Tibial nerve (tissue), 4 donors: ENCODE measurements around the gene RAB36. TPM values are rescaled to one million over a fixed set of nuclear protein-coding genes. Genes with fewer than 3 reads are reported as not detected.

Source experiments
- DNase-seq, 2 donors: peaks; one replicate each; pipeline ENCODE4 v3.0.0-alpha.2; 2019; ENCODE audit warnings: low spot score in 2 of 2
- H3K27ac ChIP-seq, 4 donors: fragments of 200-600 bp; sonication (generic) in 3 of 4; one replicate each; pipeline ENCODE4 v1.5.1; 2017 to 2019; ENCODE audit warnings: mild to moderate bottlenecking in 1 of 4
- H3K27me3 ChIP-seq, 2 donors: fragments of 200-600 bp; sonication (generic) in 1 of 2; one replicate each; pipeline versions ENCODE4 v1.5.1 to v1.6.0; 2017 to 2019
- H3K36me3 ChIP-seq, 3 donors: fragments of 200-600 bp; sonication (generic); one replicate each; pipeline ENCODE4 v1.5.1; 2018 to 2019
- H3K4me1 ChIP-seq, 4 donors: fragments of 200-600 bp; sonication (generic) in 3 of 4; one replicate each; pipeline ENCODE4 v1.5.1; 2017 to 2019
- H3K4me3 ChIP-seq, 4 donors: fragments of 200-600 bp; sonication (generic) in 3 of 4; one replicate each; pipeline ENCODE4 v1.5.1; 2017 to 2019; ENCODE audit warnings: mild to moderate bottlenecking in 1 of 4, moderate library complexity in 1 of 4
- H3K9me3 ChIP-seq, 4 donors: fragments of 200-600 bp; sonication (generic) in 3 of 4; one replicate each; pipeline ENCODE4 v1.5.1; 2017 to 2019
- EP300 ChIP-seq, 2 donors: sonication (generic); formaldehyde crosslinking; IDR thresholded peaks; one replicate each; pipeline ENCODE4 v1.6.1; 2017; ENCODE audit warnings: antibody characterized with exemption in 2 of 2, mild to moderate bottlenecking in 1 of 2
- POLR2A ChIP-seq, 2 donors: fragments of 450-650 bp; IDR thresholded peaks; one replicate each; pipeline ENCODE4 v1.6.1; 2017; ENCODE audit warnings: antibody characterized with exemption in 2 of 2, mild to moderate bottlenecking in 2 of 2, moderate library complexity in 2 of 2
- WGBS, 2 donors: methylation state at CpG; one replicate each; pipeline ENCODE4 v1.1.5; 2018; 5-methylcytosine and 5-hydroxymethylcytosine counted together
- total RNA-seq, 4 donors: library from RNA; depleted of rRNA; stranded (reverse); fragments of >200 nt; gene quantifications; one replicate each; pipeline ENCODE4 v1.1.0, GENCODE V29; 2016
- TF ChIP-seq, protein P1 (sequence below), 5 experiments: fragments of 200-600 bp in 3 of 5; fragments of 450-650 bp in 2 of 5; sonication (generic) in 3 of 5; IDR thresholded peaks; one replicate each; pipeline ENCODE4 v1.5.1; 2016 to 2019; ENCODE audit warnings: antibody characterized with exemption in 5 of 5, mild to moderate bottlenecking in 3 of 5, moderate library complexity in 2 of 5

The RAB36 gene
- total RNA-seq, 4 donors from 2014 or later = 4.9 to 7.5 (median 6.1) TPM

DNA sequence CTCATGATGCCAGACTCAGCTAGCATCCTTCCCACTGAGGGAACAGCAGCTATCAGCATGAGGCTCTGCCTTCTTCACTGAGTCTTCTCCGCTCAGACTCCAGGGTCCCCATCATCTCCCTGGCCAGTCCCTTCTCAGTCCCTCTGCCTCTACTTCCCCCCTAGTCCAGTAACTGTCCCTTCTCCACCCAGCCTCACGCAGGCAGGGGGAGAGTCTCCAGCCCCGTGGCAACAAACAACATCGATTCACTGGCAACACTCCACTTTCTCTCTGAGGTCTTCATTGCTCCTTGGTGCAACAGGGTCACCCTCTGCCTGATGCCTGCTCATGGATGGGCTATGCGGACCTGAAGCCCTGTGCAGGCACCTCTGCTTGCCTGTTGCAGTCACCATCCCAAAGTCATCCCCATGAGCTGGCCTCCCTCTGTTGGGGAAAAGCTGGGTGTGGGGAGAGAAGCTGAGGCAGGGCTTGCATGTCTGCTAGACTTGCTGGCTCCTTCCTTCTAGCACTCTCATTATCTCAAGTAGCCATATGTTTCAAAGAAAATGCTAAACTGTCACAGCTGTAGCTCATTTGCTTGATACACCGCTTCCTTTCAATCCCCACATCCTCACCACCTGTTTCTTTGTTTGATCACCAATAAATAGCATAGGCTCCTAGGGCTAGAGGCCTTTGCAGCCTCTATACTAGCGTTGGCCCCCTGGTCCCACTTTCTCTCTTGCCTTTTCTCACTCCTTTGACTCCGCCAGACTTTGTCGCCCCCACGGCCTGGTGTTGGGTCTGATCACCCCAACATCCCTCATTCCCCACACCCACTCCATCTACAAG is 30.8 kb downstream of the RAB36 start:
- Histone ChIP-seq H3K36me3 (no peaks in the 10 kb centered on the region), H3K4me1 (peaks cover 0 to 23% (median 16%) of the 10 kb centered on the region in 4 donors), H3K27me3 (no peaks in the 10 kb centered on the region), H3K9me3 (peaks cover 0 to 11% (median 0%) of the 10 kb centered on the region in 4 donors), H3K27ac (no peak overlapping the region), H3K4me3 (no peak overlapping the region)
- no peak for DNase-seq
- WGBS, 2 donors = 91 to 96% methylated on average over 10 of the region's 10 CpGs
- TF ChIP-seq, protein P1, sequence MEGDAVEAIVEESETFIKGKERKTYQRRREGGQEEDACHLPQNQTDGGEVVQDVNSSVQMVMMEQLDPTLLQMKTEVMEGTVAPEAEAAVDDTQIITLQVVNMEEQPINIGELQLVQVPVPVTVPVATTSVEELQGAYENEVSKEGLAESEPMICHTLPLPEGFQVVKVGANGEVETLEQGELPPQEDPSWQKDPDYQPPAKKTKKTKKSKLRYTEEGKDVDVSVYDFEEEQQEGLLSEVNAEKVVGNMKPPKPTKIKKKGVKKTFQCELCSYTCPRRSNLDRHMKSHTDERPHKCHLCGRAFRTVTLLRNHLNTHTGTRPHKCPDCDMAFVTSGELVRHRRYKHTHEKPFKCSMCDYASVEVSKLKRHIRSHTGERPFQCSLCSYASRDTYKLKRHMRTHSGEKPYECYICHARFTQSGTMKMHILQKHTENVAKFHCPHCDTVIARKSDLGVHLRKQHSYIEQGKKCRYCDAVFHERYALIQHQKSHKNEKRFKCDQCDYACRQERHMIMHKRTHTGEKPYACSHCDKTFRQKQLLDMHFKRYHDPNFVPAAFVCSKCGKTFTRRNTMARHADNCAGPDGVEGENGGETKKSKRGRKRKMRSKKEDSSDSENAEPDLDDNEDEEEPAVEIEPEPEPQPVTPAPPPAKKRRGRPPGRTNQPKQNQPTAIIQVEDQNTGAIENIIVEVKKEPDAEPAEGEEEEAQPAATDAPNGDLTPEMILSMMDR (IDR thresholded peaks at IDR 0.05) = no peak
- TF ChIP-seq POLR2A (IDR thresholded peaks at IDR 0.05) = no peak
- TF ChIP-seq EP300 (IDR thresholded peaks at IDR 0.05) = no peak

DNA sequence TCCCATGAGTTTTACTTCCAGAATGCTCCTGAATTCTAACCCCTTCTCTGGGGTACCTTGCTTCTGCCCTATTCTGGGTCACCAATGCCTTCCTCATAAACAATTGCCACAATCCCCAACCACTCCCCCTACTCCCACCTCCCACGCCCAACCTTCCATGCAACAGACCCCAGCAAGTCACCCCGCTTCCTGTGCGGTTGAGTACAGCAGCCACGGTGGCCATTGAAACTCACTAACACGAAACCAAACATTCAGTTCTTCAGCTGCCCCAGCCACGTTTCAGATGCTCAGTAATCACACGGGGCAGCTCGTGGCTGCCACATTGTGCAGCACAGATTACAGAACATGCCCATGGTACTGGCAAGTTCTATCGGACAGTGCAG is 31.4 kb downstream of the RAB36 start:
- no peak overlapping the region for H3K27ac ChIP-seq
- peaks cover 0 to 5% (median 0%) of the 10 kb centered on the region in 3 donors for H3K36me3 ChIP-seq
- H3K27me3 ChIP-seq = no peaks in the 10 kb centered on the region
- peaks cover 0 to 27% (median 19%) of the 10 kb centered on the region in 4 donors for H3K4me1 ChIP-seq
- peaks cover 0 to 11% (median 0%) of the 10 kb centered on the region in 4 donors for H3K9me3 ChIP-seq
- H3K4me3 ChIP-seq = no peak overlapping the region
- TF ChIP-seq POLR2A (IDR thresholded peaks at IDR 0.05) (no peak), EP300 (IDR thresholded peaks at IDR 0.05) (no peak)
- TF ChIP-seq, protein P1 (IDR thresholded peaks at IDR 0.05) = no peak
- whole genome bisulfite sequencing, 2 donors = 93 to 96% methylated on average over 7 to 9 of the region's 9 CpGs
- no peak for DNase-seq

DNA sequence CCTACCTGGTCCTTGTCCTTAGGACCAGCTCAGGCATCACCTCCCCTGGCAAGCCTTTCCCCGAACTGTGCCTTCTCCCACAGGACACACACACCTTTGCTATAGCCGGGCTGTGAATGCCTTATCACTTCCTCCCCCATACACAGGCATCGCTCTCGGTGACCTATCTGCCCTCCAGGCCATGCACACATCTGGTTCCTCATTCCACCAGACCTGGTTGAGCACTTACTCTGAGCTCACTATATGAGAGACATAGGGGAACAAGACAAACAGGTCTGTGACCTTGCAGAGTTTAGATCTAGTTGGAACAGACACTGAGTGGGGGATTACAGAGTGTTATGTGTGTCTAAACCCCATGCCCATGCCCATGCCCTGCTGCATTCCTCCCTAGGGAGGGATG is 31.9 kb downstream of the RAB36 start:
- Histone ChIP-seq H3K9me3 (peaks cover 0 to 11% (median 0%) of the 10 kb centered on the region in 4 donors), H3K27me3 (no peaks in the 10 kb centered on the region), H3K36me3 (peaks cover 0 to 9% (median 0%) of the 10 kb centered on the region in 3 donors), H3K27ac (no peak overlapping the region), H3K4me3 (no peak overlapping the region), H3K4me1 (peaks cover 0 to 33% (median 25%) of the 10 kb centered on the region in 4 donors)
- no peak for DNase-seq
- 92 to 95% methylated on average over 4 of the region's 4 CpGs for WGBS, 2 donors
- TF ChIP-seq POLR2A (IDR thresholded peaks at IDR 0.05) = no peak
- TF ChIP-seq, protein P1 (IDR thresholded peaks at IDR 0.05) = no peak
- no peak for TF ChIP-seq EP300 (IDR thresholded peaks at IDR 0.05)

DNA sequence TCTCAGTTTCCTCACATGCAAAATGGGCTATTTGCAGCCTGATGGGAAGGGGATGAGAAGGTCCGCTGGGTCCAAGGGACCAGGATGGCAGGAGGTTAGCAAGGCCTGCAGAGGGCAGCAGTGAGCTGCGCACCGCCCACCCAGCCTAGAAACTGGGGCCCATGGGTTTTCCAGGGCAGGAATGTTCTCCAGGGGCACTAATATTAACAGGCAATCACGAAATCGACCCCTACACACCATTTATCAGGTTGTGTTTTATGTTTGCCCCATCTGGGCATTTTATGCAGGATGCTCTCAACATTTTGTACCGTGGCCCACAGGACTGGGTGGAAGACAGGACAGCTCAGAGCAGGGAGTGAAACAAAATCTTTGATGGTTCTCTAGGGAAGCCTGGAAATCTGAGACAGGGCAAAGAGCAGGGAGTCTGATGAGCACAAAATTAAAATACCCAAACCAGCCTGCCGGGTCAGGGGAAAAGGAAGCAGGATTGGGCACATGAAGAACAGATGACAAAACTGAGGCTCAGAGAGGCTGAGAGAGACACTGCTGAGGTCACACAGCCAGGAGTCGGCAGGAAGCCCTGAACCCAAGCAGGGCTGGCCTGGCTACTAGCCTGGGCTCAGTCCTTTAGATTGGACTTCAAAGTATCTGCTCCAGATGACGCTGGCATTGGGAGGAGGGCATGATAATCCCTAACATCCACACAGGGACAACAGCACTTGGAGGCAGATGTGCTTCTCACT is 33.4 kb downstream of the RAB36 start:
- 26% methylated on average over 9 of the region's 9 CpGs for WGBS, 2 donors
- Histone ChIP-seq H3K36me3 (peaks cover 0 to 9% (median 0%) of the 10 kb centered on the region in 3 donors), H3K9me3 (peaks cover 0 to 11% (median 0%) of the 10 kb centered on the region in 4 donors), H3K4me3 (no peak overlapping the region), H3K4me1 (peaks cover 0 to 48% (median 37%) of the 10 kb centered on the region in 4 donors), H3K27ac (peak overlapping the region; percentile 74 to 91 (median 86)), H3K27me3 (no peaks in the 10 kb centered on the region)
- DNase-seq = peak; percentile 51 to 55
- peak in 1 of 2 donors; percentile 62 for TF ChIP-seq EP300 (IDR thresholded peaks at IDR 0.05)
- no peak for TF ChIP-seq POLR2A (IDR thresholded peaks at IDR 0.05)
- TF ChIP-seq, protein P1 (IDR thresholded peaks at IDR 0.05) = peak; percentile 94 to 98 (median 95)
